ENCODE results near the gene DEPDC1B.
"Not testable (repeated sequence)": the region's sequence is repeated elsewhere in the genome, so short reads cannot be mapped to it uniquely, and the experiment has no call there.

Gene DEPDC1B

GRCh38 chr5:60586307-60586901 lies 113.6 kb downstream of the DEPDC1B start:
- peak in 1 of 56 donors; percentile 31 for DNase-seq

DNA sequence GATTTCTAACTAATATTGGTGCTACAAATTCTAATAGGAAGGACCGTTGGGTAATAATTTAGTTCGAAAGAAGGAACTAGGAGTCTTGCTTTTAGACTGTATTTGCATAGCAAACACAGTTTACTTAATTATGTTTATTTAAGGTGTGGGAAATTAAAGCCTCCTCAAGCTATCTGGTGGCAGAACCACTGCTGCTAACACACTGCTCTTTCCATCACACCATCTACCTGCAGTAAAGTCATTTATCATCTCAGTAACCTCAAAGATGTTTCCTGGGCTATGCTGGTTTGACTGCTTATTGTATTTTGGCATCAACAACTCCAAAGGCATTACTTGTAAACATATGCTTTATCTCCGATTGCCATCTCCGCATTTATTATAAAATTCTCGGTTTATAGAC lies 114.3 kb downstream of the DEPDC1B start:
- no peak for DNase-seq

DNA sequence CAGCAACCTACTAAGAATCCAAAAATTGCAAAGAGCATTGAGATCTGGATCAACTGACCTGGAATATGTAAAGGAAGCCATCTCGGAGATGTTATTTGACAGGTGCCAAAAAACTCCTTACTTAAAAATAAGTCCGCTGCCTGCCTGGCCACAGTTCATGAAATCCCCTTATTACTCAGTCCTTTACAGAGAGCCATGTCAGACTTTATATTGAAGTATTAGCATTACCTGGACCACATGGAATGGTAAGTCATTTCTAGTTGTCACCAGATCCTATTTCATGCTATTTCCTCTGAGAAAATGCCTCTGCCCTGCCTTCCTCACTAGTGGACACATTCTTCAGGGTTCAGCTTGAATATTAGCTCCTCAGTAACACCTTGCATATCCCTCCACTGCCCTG lies 115.7 kb downstream of the DEPDC1B start:
- no peak for DNase-seq

DNA sequence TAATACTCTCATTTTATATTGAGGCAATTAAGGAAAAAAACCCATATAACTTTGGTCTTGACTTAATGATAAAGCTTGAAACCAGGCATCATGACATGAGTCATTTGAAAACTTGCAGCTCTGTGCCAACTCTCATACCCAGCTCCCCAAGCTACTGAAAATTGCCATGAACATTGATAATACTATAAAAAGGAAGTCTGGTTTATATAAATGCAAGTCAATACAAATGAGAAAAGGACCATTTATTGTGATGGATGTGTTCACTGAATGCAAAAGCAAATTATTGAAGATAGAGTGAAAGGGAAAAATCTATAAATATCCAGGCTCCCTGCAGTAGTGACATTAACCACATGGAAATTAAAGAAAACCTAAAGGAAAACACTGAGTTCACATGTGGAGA lies 116.3 kb downstream of the DEPDC1B start:
- no peak for DNase-seq

DNA sequence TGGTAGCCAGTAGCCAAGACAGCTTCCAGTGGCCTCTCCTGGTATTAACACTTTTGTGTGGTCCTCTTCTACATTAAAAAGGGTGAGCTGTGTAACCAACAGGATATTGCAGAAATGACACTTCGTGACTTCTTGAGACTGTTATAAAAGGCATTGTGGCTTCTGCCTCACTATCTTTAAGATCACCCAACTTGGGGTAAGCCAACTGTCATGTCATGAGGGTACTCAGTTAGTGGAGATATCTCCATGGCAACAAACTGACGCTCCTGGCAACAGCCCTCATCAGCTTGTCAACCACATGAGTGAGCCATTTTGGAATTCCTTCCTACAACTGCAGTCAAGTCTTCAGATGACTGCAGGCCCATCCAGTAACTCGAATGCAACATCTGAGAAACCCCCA lies 121.7 kb downstream of the DEPDC1B start:
- no peak for DNase-seq

- DNase-seq, result no peak
These were observed 122.8 kb downstream of the DEPDC1B start for GRCh38 chr5:60577116-60577515.

GRCh38 chr5:60576425-60576824 lies 123.5 kb downstream of the DEPDC1B start:
- DNase-seq, result no peak

DNA sequence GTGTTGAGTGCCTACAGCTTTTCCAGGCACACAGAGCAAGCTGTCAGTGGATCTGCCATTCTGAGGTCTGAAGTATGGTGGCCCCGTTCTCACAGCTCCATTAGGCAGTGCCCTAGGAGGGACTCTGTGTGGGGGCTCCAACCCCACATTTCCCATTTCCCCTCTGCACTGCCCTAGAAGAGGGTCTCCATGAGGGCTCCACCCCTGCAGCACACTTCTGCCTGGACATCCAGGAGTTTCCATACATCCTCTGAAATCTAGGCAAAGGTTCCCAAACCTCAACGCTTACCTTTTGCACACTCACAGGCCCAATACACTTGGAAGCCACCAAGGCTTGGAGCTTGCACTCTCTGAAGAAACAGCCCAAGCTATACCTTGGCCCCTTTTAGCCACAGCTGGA lies 131.3 kb downstream of the DEPDC1B start:
- DNase-seq, result no peak

DNA sequence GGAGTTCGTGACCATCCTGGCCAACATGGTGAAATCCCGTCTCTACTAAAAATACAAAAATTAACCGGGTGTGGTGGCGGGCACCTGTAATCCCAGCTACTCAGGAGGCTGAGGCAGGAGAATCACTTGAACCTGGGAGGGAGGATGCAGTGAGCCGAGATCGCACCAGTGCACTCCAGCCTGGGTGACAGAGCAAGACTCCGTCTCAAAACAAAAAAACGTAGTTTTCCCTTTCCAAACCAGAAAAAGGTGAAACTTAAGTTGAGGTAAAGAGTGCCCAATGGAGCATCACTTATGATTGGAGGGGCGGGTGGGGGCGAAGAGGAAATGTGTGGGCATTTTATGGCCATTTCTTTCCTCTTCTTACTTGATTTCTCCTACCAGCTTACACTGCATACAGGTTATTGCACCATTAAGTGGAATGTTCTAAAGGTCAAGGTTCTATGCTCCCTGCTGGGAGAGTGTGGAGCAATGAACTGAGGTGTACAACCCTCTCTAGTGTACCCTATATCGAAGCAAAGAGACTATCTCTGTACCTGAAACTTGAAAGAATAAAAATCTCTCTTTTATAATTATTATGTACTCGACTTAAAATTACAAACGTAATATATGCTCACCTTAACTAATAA lies 136.2 kb downstream of the DEPDC1B start:
- DNase-seq, result no peak

GRCh38 chr5:60553291-60553690 lies 146.7 kb downstream of the DEPDC1B start:
- not testable (repeated sequence) for DNase-seq

GRCh38 chr5:60551829-60552228 lies 148.1 kb downstream of the DEPDC1B start:
- DNase-seq, result no peak

- DNase-seq, result no peak
These were observed 148.7 kb downstream of the DEPDC1B start for GRCh38 chr5:60551250-60551649.

GRCh38 chr5:60550311-60550710 lies 149.7 kb downstream of the DEPDC1B start:
- no peak for DNase-seq

DNA sequence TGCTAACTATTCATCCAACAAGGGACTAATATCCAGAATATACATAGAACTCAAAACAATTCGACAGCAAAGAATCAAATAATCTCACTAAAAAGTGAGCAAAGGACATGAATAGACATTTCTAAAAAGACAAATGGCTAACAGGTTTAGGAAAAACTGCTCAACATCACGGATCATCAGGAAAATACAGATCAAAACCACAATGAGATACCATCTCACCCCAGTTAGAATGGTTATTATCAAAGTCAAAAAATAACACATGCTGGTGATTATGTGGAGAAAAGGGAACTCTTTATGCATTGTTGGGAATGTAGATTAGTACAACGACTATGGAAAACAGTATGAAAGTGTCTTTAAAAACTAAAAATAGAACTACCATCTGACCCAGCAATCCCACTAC lies 150.1 kb downstream of the DEPDC1B start:
- no peak for DNase-seq
